Right lobe of liver (tissue), 6 donors: ENCODE data around the gene SEPTIN3. TPM values are rescaled to one million over a fixed set of nuclear protein-coding genes. Genes with fewer than 3 reads are reported as not detected.

Experiments
- ATAC-seq, 4 donors: fragments of 200-7000 bp; cut with Tn5 transposase; one replicate each; pipeline ENCODE4 v1.9.1; 2020; ENCODE audit warnings: mild to moderate bottlenecking in 4 of 4, moderate library complexity in 4 of 4
- DNase-seq, 3 donors: peaks; one replicate each; pipeline ENCODE4 v3.0.0-alpha.2; 2020
- H3K27ac ChIP-seq, 3 donors: fragments of 200-600 bp; one replicate each; pipeline ENCODE4 v1.8.0; 2022
- H3K27me3 ChIP-seq, 2 donors: fragments of 200-600 bp; one replicate each; pipeline ENCODE4 v1.8.0; 2022
- H3K36me3 ChIP-seq, 4 donors: fragments of 200-600 bp; sonication (generic) in 1 of 4; one replicate each; pipeline versions ENCODE4 v1.5.1 to v1.8.0; 2017 to 2022; ENCODE audit warnings: control low read depth in 1 of 4
- H3K4me1 ChIP-seq, 4 donors: fragments of 200-600 bp; sonication (generic) in 1 of 4; one replicate each; pipeline versions ENCODE4 v1.5.1 to v1.8.0; 2017 to 2022; ENCODE audit warnings: control low read depth in 1 of 4
- H3K4me3 ChIP-seq, 3 donors: fragments of 200-600 bp; one replicate each; pipeline ENCODE4 v1.8.0; 2022
- H3K9me3 ChIP-seq, 4 donors: fragments of 200-600 bp; sonication (generic) in 1 of 4; one replicate each; pipeline versions ENCODE4 v1.5.1 to v1.8.0; 2017 to 2022; ENCODE audit warnings: control low read depth in 1 of 4
- POLR2A ChIP-seq: fragments of 450-650 bp; IDR thresholded peaks from one replicate; pipeline ENCODE4 v1.6.1; 2017; ENCODE audit warnings: antibody characterized with exemption, mild to moderate bottlenecking
- WGBS: methylation state at CpG from one replicate; pipeline ENCODE4 v1.1.6; 2018; ENCODE audit warnings: low coverage, low lambda C conversion rate; ENCODE audit not compliant: insufficient coverage; ENCODE audit errors: missing lambda C conversion rate; 5-methylcytosine and 5-hydroxymethylcytosine counted together
- intact Hi-C, 2 donors: fragments of 100-400 bp; cut with DNase I; formaldehyde crosslinking; loops; one replicate each; pipeline versions ENCODE4 v1.11.2 to v1.14.1; 2022
- total RNA-seq, 6 experiments: library from RNA; depleted of rRNA in 2 of 6; stranded (reverse); fragments of >200 nt in 2 of 6; fragmentation: NEBNext Ultra II Directional in 3 of 6; extraction: Animal tissue kit (Norgen Biotek cat#: 25700) in 3 of 6; gene quantifications; one replicate each; pipeline versions ENCODE4 v1.1.0 to v1.2.4, GENCODE V29; 2016 to 2023
- TF ChIP-seq, protein P1 (sequence below), 4 donors: fragments of 200-600 bp in 3 of 4; fragments of 450-650 bp in 1 of 4; IDR thresholded peaks; one replicate each; pipeline versions ENCODE4 v1.5.1 to v1.8.0; 2016 to 2022; ENCODE audit warnings: antibody characterized with exemption in 4 of 4, mild to moderate bottlenecking in 2 of 4
- donor health status: DM: no; HTN: yes; CAD: no.
- donor health status: DM: no; HTN: no; CAD: no.
- donor health status: DM: no; HTN: no; CAD: no.
- donor health status: DM: no; HTN: yes; CAD: no.
- donor health status: DM: no; HTN: yes; CAD: no.

The SEPTIN3 gene
- total RNA-seq, 6 experiments from 2014 or later: 0.06 to 0.16 (median 0.07) TPM; not detected in 3

DNA sequence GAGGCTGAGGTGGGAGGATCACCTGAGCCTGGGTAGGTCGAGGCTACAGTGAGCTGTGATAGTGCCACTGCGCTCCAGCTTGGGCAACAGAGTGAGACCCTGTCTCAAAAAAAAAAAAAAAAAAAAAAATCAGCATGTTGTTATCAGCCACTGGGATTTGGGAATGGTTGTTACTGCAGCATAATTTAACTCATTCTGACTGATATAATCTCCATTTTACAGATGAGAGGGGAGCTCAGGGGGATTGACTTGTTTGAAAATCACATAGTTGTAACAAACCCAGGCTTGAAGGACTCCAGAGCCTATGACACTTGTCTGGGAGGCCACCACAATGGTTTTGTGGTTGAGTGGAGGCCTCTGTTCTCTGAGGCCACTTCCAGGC is 3.0 kb upstream of the SEPTIN3 start:
- WGBS: 86% methylated on average over 2 of the region's 2 CpGs
- ATAC-seq (no peak), DNase-seq (no peak)
- H3K4me3 ChIP-seq: no peak overlapping the region
- TF ChIP-seq, protein P1, sequence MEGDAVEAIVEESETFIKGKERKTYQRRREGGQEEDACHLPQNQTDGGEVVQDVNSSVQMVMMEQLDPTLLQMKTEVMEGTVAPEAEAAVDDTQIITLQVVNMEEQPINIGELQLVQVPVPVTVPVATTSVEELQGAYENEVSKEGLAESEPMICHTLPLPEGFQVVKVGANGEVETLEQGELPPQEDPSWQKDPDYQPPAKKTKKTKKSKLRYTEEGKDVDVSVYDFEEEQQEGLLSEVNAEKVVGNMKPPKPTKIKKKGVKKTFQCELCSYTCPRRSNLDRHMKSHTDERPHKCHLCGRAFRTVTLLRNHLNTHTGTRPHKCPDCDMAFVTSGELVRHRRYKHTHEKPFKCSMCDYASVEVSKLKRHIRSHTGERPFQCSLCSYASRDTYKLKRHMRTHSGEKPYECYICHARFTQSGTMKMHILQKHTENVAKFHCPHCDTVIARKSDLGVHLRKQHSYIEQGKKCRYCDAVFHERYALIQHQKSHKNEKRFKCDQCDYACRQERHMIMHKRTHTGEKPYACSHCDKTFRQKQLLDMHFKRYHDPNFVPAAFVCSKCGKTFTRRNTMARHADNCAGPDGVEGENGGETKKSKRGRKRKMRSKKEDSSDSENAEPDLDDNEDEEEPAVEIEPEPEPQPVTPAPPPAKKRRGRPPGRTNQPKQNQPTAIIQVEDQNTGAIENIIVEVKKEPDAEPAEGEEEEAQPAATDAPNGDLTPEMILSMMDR (IDR thresholded peaks at IDR 0.05): no peak
- TF ChIP-seq POLR2A: no peak
- H3K27ac ChIP-seq: no peak overlapping the region
- H3K36me3 ChIP-seq: no peaks in the 10 kb centered on the region
- no peaks in the 10 kb centered on the region for H3K27me3 ChIP-seq
- H3K9me3 ChIP-seq: no peaks in the 10 kb centered on the region
- intact Hi-C loops: loop anchor here in 1 of 2 donors (10.0 kb wide), 1 partner anchor 469 kb away; the partner anchor contains the start of gene NFAM1
- H3K4me1 ChIP-seq: no peaks in the 10 kb centered on the region

DNA sequence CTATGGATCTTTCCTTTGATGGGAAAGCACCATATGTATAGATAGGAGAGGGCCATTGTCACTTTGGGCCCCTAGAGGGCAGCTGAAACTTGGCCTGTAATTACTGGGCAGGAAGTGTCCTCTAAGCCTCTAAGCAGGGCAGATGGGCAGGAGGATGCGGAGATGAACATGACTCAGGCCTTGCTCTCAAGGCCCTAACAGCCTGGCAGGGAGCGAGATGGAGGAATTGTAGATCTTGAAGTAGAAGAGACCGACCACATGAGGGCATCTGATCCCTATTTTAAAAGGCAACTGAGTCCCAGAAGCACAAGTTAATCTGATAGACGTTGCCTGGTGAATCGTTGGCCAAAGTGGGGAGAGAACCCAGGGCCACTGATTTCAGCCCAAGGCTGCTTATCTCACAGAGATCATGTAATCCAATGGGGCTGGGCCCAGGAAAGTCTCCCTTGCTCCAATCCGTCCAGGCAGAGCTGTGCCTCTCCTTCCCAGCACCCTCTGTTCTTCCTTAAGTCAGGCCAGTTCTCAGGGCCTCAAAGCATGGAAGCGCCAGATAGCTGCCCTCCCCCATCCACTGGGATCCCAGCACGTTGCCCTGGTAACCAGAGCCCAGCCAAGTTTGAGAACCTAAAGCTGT is 2.5 kb upstream of the SEPTIN3 start:
- peak; percentile 70 to 91 (median 83) for ATAC-seq
- 31% methylated on average over 7 of the region's 8 CpGs for WGBS

DNA sequence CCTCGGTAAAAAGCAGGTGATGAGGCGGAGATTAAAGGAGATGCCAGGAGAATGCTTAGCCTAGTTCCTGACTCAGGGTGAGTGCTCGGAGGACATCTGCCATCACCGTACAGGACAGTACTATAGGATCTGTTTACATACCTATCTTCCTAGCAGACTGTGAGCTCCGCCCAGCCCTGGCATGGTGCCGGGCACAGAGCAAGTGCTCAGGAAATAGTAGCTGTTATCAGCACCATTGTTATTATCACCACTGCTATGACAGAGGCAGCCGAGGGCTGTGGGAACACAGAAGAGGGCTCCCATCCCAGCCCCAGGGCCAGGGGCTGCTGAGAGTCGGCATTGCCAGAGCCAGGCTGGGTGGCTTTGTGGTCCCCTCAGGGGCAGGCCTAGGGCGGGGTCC is 642 bp upstream of the SEPTIN3 start:
- WGBS: 49% methylated on average over 6 of the region's 9 CpGs
- Histone ChIP-seq H3K27ac (no peak overlapping the region), H3K27me3 (no peaks in the 10 kb centered on the region), H3K4me3 (no peak overlapping the region), H3K9me3 (no peaks in the 10 kb centered on the region), H3K36me3 (no peaks in the 10 kb centered on the region), H3K4me1 (no peaks in the 10 kb centered on the region)
- intact Hi-C loops: loop anchor here in 1 of 2 donors (10.0 kb wide), 1 partner anchor 466 kb away; the partner anchor contains the start of gene NFAM1
- TF ChIP-seq, protein P1 (IDR thresholded peaks at IDR 0.05): no peak
- no peak for TF ChIP-seq POLR2A
- DNase-seq: no peak
- ATAC-seq: no peak

More for the DNA sequence above, 2.5 kb upstream of the SEPTIN3 start:
- no peak overlapping the region for H3K4me3 ChIP-seq
- H3K36me3 ChIP-seq: no peaks in the 10 kb centered on the region
- H3K9me3 ChIP-seq: no peaks in the 10 kb centered on the region
- no peak overlapping the region for H3K27ac ChIP-seq
- intact Hi-C loops: loop anchor here in 1 of 2 donors (10.0 kb wide), 1 partner anchor 468 kb away; the partner anchor contains the start of gene NFAM1
- H3K27me3 ChIP-seq: no peaks in the 10 kb centered on the region
- no peak for TF ChIP-seq POLR2A
- TF ChIP-seq, protein P1 (IDR thresholded peaks at IDR 0.05): peak; percentile 44 to 54 (median 48)
- H3K4me1 ChIP-seq: no peaks in the 10 kb centered on the region
- no peak for DNase-seq

DNA sequence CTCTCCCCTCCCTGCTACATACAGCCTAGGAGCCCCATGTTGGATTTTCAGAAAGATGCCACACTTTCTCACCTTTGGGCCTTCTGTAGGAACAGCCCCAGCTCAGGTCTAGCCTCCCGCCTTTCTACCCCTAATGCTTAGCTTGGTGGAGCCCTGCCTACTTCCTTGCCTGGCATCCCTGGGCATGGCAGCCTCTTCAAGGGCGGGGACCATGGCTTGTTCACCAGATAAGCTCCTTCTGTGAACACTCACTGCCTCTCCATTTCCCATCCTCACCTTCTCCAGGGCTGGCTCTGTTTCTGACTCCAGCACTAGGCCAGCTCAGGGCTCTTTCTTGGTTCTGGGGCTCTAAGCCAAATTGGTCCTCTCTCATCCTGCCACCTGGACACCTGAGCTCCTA is 1.4 kb downstream of the SEPTIN3 start:
- 50% methylated on average over 1 of the region's 2 CpGs for WGBS
- intact Hi-C loops: no loop called here

More for the DNA sequence above, 1.4 kb downstream of the SEPTIN3 start:
- Histone ChIP-seq H3K4me1 (no peaks in the 10 kb centered on the region), H3K4me3 (no peak overlapping the region), H3K9me3 (no peaks in the 10 kb centered on the region), H3K27me3 (no peaks in the 10 kb centered on the region), H3K27ac (no peak overlapping the region), H3K36me3 (no peaks in the 10 kb centered on the region)
- TF ChIP-seq POLR2A: no peak
- TF ChIP-seq, protein P1 (IDR thresholded peaks at IDR 0.05): no peak
- DNase-seq (no peak), ATAC-seq (no peak)
